ENCODE data around the gene MORC2. TPM values are rescaled to one million over a fixed set of nuclear protein-coding genes. Genes with fewer than 3 reads are reported as not detected.

MORC2 gene
- total RNA-seq, 2 experiments from 2014 or later: 20.3 to 20.9 TPM

- Mint-ChIP-seq H3K27me3 (no peaks in the 10 kb centered on the region), H3K4me1 (ENCODE audit: low read depth) (peaks cover 12% of the 10 kb centered on the region), H3K27ac (no peak overlapping the region), H3K9me3 (peaks cover 2% of the 10 kb centered on the region), H3K36me3 (peaks cover 5% of the 10 kb centered on the region), H3K4me3 (no peak overlapping the region)
- ChIA-PET CTCF (interaction anchor here (1.6 to 4.6 kb wide), 6 partner anchors 51 to 473 kb away, joined by 4 to 60 read pairs (median 16); partner anchors contain the start of gene TUG1), POLR2A (no interaction called here)
- intact Hi-C loops (cut with micrococcal nuclease): no loop called here
- DNase-seq: no peak
These were observed 49.8 kb downstream of the MORC2 start for GRCh38 chr22:30918761-30919160.

- CTCF ChIA-PET: interaction anchor here (0.6 to 2.7 kb wide), 3 partner anchors 10 to 197 kb away, joined by 3 to 15 read pairs (median 3); no protein-coding TSS in a partner anchor
- Mint-ChIP-seq H3K36me3 (peaks cover 7% of the 10 kb centered on the region), H3K9me3 (peaks cover under 1% of the 10 kb centered on the region), H3K4me3 (no peak overlapping the region), H3K27ac (no peak overlapping the region), H3K27me3 (no peaks in the 10 kb centered on the region), H3K4me1 (ENCODE audit: low read depth) (no peaks in the 10 kb centered on the region)
- intact Hi-C loops (cut with micrococcal nuclease): no loop called here
- POLR2A ChIA-PET: no interaction called here
- DNase-seq: no peak
These were observed 58.2 kb downstream of the MORC2 start for GRCh38 chr22:30910358-30910757.

- CTCF ChIA-PET: interaction anchor here (0.7 to 2.7 kb wide), 2 partner anchors 11 to 12 kb away, joined by 3 to 15 read pairs; no protein-coding TSS in a partner anchor
- Mint-ChIP-seq H3K4me1 (ENCODE audit: low read depth) (no peaks in the 10 kb centered on the region), H3K27ac (no peak overlapping the region), H3K36me3 (peaks cover 7% of the 10 kb centered on the region), H3K4me3 (no peak overlapping the region), H3K9me3 (no peaks in the 10 kb centered on the region), H3K27me3 (no peaks in the 10 kb centered on the region)
- intact Hi-C loops (cut with micrococcal nuclease): no loop called here
- DNase-seq: no peak
- POLR2A ChIA-PET: no interaction called here
These were observed 59.3 kb downstream of the MORC2 start for GRCh38 chr22:30909306-30909705.

- Mint-ChIP-seq H3K36me3 (peaks cover 11% of the 10 kb centered on the region), H3K9me3 (no peaks in the 10 kb centered on the region), H3K4me3 (no peak overlapping the region), H3K27ac (no peak overlapping the region), H3K27me3 (no peaks in the 10 kb centered on the region), H3K4me1 (ENCODE audit: low read depth) (no peaks in the 10 kb centered on the region)
- DNase-seq: no peak
- CTCF ChIA-PET: interaction anchor here (6.9 kb wide), 1 partner anchor 16 kb away, joined by 22 read pairs; no protein-coding TSS in a partner anchor
- POLR2A ChIA-PET: no interaction called here
- intact Hi-C loops (cut with micrococcal nuclease): no loop called here
These were observed 60.5 kb downstream of the MORC2 start for GRCh38 chr22:30908051-30908461.

- Mint-ChIP-seq H3K27ac (no peak overlapping the region), H3K4me1 (ENCODE audit: low read depth) (no peaks in the 10 kb centered on the region), H3K9me3 (no peaks in the 10 kb centered on the region), H3K27me3 (no peaks in the 10 kb centered on the region), H3K4me3 (no peak overlapping the region), H3K36me3 (peaks cover 19% of the 10 kb centered on the region)
- ChIA-PET POLR2A (no interaction called here), CTCF (interaction anchor here (6.9 kb wide), 1 partner anchor 15 kb away, joined by 22 read pairs; no protein-coding TSS in a partner anchor)
- intact Hi-C loops (cut with micrococcal nuclease): no loop called here
- DNase-seq: no peak
These were observed 61.6 kb downstream of the MORC2 start for GRCh38 chr22:30906946-30907345.

- no peak for DNase-seq
- intact Hi-C loops (cut with micrococcal nuclease): no loop called here
- no peaks in the 10 kb centered on the region for H3K4me1 Mint-ChIP-seq (ENCODE audit: low read depth)
- H3K27ac Mint-ChIP-seq: no peak overlapping the region
- no peaks in the 10 kb centered on the region for H3K27me3 Mint-ChIP-seq
- no peak overlapping the region for H3K4me3 Mint-ChIP-seq
- no peaks in the 10 kb centered on the region for H3K9me3 Mint-ChIP-seq
- peaks cover 19% of the 10 kb centered on the region for H3K36me3 Mint-ChIP-seq
- ChIA-PET CTCF (interaction anchor here (6.9 kb wide), 1 partner anchor 14 kb away, joined by 22 read pairs; no protein-coding TSS in a partner anchor), POLR2A (no interaction called here)
These were observed 62.2 kb downstream of the MORC2 start for GRCh38 chr22:30906411-30906810.

GRCh38 chr22:30905696-30906341 is 62.8 kb downstream of the MORC2 start:
- ChIA-PET CTCF (interaction anchor here (1.1 to 6.9 kb wide), 2 partner anchors 14 to 63 kb away, joined by 3 to 22 read pairs; partner anchors contain the start of gene TUG1), POLR2A (no interaction called here)
- Mint-ChIP-seq H3K4me3 (no peak overlapping the region), H3K4me1 (ENCODE audit: low read depth) (no peaks in the 10 kb centered on the region), H3K27ac (no peak overlapping the region), H3K27me3 (no peaks in the 10 kb centered on the region), H3K36me3 (peaks cover 19% of the 10 kb centered on the region), H3K9me3 (no peaks in the 10 kb centered on the region)
- DNase-seq: no peak
- intact Hi-C loops (cut with micrococcal nuclease): no loop called here

GRCh38 chr22:30903876-30904460 is 64.6 kb downstream of the MORC2 start:
- ChIA-PET POLR2A (interaction anchor here (0.5 kb wide), 1 partner anchor 9 kb away, joined by 3 read pairs; no protein-coding TSS in a partner anchor), CTCF (interaction anchor here (1.4 to 6.9 kb wide), 2 partner anchors 12 to 16 kb away, joined by 4 to 22 read pairs; no protein-coding TSS in a partner anchor)
- Mint-ChIP-seq H3K36me3 (peaks cover 18% of the 10 kb centered on the region), H3K4me3 (no peak overlapping the region), H3K9me3 (no peaks in the 10 kb centered on the region), H3K27me3 (no peaks in the 10 kb centered on the region), H3K4me1 (ENCODE audit: low read depth) (no peaks in the 10 kb centered on the region), H3K27ac (no peak overlapping the region)
- DNase-seq: no peak
- intact Hi-C loops (cut with micrococcal nuclease): no loop called here

- Mint-ChIP-seq H3K27me3 (no peaks in the 10 kb centered on the region), H3K36me3 (peaks cover 14% of the 10 kb centered on the region), H3K4me1 (ENCODE audit: low read depth) (no peaks in the 10 kb centered on the region), H3K9me3 (no peaks in the 10 kb centered on the region), H3K4me3 (no peak overlapping the region), H3K27ac (no peak overlapping the region)
- CTCF ChIA-PET: interaction anchor here (0.6 to 6.9 kb wide), 3 partner anchors 9 to 17 kb away, joined by 3 to 22 read pairs (median 4); no protein-coding TSS in a partner anchor
- POLR2A ChIA-PET: no interaction called here
- intact Hi-C loops (cut with micrococcal nuclease): no loop called here
- DNase-seq: no peak
These were observed 65.8 kb downstream of the MORC2 start for GRCh38 chr22:30902496-30903357.

GRCh38 chr22:30894371-30894740 is 74.2 kb downstream of the MORC2 start:
- Mint-ChIP-seq H3K4me1 (ENCODE audit: low read depth) (peaks cover 25% of the 10 kb centered on the region), H3K27ac (no peak overlapping the region), H3K36me3 (no peaks in the 10 kb centered on the region), H3K9me3 (no peaks in the 10 kb centered on the region), H3K27me3 (no peaks in the 10 kb centered on the region), H3K4me3 (no peak overlapping the region)
- no peak for DNase-seq
- ChIA-PET POLR2A (no interaction called here), CTCF (interaction anchor here (0.9 to 5.2 kb wide), 3 partner anchors 11 to 139 kb away, joined by 3 to 22 read pairs (median 3); no protein-coding TSS in a partner anchor)
- intact Hi-C loops (cut with micrococcal nuclease): no loop called here

- Mint-ChIP-seq H3K4me3 (no peak overlapping the region), H3K4me1 (ENCODE audit: low read depth) (peaks cover 25% of the 10 kb centered on the region), H3K27me3 (no peaks in the 10 kb centered on the region), H3K27ac (no peak overlapping the region), H3K36me3 (no peaks in the 10 kb centered on the region), H3K9me3 (no peaks in the 10 kb centered on the region)
- no peak for DNase-seq
- intact Hi-C loops (cut with micrococcal nuclease): no loop called here
- ChIA-PET CTCF (interaction anchor here (0.9 to 5.2 kb wide), 3 partner anchors 11 to 139 kb away, joined by 3 to 22 read pairs (median 3); no protein-coding TSS in a partner anchor), POLR2A (no interaction called here)
These were observed 74.9 kb downstream of the MORC2 start for GRCh38 chr22:30893434-30894370.
